Measurements from ENCODE around the gene ATP2A2.

- TF ChIP-seq, protein P1, sequence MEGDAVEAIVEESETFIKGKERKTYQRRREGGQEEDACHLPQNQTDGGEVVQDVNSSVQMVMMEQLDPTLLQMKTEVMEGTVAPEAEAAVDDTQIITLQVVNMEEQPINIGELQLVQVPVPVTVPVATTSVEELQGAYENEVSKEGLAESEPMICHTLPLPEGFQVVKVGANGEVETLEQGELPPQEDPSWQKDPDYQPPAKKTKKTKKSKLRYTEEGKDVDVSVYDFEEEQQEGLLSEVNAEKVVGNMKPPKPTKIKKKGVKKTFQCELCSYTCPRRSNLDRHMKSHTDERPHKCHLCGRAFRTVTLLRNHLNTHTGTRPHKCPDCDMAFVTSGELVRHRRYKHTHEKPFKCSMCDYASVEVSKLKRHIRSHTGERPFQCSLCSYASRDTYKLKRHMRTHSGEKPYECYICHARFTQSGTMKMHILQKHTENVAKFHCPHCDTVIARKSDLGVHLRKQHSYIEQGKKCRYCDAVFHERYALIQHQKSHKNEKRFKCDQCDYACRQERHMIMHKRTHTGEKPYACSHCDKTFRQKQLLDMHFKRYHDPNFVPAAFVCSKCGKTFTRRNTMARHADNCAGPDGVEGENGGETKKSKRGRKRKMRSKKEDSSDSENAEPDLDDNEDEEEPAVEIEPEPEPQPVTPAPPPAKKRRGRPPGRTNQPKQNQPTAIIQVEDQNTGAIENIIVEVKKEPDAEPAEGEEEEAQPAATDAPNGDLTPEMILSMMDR (IDR thresholded peaks at IDR 0.05), result no peak
- no peak for TF ChIP-seq EP300 (IDR thresholded peaks at IDR 0.05)
- no peak for TF ChIP-seq POLR2AphosphoS5 (IDR thresholded peaks at IDR 0.05)
- no peak for TF ChIP-seq POLR2A (IDR thresholded peaks at IDR 0.05)
Observed at GRCh38 chr12:110344657-110345056, 63.6 kb downstream of the ATP2A2 start.
